HG02610 (cell line): ENCODE results near the gene MOB2.

Experiments
- ATAC-seq: cut with Tn5 transposase; IDR thresholded peaks from one replicate; pipeline ENCODE4 v1.9.1; 2021; ENCODE audit warnings: mild to moderate bottlenecking, moderate library complexity; ENCODE audit not compliant: unreplicated experiment

The MOB2 gene

GRCh38 chr11:1473786-1474185 is 12.8 kb downstream of the MOB2 start:
- ATAC-seq = no peak

DNA sequence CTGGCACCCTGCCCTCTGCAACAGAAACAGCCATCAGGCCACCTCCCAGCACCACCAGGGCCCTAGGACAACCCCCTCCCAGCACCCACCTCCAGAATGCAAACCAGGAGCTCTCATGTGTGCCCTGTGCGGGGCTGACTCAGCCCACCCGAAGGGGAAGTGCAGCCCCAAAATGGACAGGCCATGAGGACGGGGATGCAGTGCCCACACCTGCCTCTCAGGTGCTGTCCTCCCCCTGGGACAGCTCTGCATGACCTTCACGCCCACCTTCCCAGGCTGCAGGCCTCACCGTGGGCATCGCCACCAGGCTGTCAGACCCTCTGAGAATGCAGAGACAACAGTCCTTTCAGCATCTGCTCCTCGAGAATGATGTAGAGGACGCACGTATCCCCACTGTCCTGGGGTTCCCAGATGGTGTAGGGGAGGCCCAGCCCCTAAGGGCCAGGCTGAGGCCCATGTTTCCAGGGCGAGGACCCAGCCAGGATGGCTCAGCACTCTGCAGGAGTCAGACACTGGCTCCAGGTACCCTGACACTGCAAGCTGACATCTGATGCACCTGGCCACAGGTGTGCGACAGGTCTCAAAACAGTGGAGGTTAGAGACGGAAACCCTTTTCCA is 13.5 kb downstream of the MOB2 start:
- no peak for ATAC-seq

DNA sequence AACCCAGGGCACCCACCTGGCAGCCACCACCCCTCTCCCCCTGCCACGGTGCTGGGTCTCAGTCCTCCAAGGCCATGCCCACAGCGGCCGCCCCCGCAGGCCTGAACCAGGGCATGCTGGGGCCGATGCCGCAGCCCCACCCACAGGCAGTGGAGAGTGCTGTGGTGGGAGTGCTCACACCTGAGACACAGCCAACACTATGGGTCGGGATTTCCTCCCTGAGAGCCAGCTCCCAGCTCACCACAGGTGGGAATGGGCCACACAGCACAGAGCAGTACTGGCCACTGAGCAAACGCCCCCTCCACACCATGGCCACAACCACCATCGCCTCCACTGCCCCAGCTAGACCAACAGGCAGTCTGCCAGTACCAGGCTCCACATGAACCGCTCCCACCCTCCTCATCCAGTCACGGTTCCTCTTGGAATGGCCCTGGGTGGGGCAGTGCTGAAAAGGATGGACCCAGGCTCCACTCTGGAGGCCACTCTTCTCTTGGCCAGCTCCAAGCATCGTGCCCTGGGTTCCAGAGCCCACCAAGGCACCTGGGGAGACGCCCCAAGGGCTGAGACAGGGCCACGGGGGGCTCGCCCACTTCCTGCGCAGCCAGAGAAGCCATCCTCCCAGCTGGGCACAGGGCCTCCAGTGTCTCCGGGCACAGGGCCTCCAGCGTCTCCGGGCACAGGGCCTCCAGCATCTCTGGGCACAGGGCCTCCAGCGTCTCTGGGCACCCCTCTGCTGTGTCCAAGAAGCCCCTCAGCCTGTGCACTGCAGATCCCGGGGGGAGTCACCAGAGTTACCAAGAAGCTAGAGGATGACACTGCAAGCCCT is 14.2 kb downstream of the MOB2 start:
- no peak for ATAC-seq

GRCh38 chr11:1471736-1472135 is 14.8 kb downstream of the MOB2 start:
- ATAC-seq = no peak

GRCh38 chr11:1470681-1471611 is 15.6 kb downstream of the MOB2 start:
- ATAC-seq = no peak

GRCh38 chr11:1469911-1470680 is 16.5 kb downstream of the MOB2 start:
- no peak for ATAC-seq

DNA sequence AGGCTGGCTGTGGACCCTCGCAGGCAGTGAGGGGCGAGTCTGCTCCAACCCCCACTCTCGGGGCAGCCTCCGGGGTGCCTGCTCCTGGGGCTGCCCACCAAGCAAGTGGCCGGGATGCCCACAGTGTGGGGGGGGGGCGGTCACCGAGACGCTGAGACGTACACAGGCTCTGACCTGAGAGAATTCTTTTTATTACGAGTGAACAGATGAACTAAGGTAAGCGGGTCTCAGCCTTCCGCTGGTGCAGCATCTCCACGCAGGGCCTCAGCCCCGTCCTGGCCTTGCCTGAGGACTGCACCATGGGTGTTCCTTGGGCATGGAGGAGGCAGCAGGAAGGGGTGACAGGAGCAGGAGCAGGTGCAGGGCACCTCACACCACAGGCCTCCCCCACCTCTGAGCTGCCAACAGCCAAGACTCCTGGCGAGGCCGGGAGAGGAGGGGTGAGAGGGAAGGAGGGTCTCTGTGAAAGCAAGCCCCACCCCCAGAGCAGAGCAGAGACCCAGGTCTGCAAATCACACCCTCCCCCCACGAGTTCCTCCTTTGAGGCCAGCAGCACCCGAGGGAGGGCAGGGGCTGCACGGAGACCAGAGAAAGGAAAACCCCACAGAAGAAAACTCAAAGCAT is 17.2 kb downstream of the MOB2 start:
- no peak for ATAC-seq

DNA sequence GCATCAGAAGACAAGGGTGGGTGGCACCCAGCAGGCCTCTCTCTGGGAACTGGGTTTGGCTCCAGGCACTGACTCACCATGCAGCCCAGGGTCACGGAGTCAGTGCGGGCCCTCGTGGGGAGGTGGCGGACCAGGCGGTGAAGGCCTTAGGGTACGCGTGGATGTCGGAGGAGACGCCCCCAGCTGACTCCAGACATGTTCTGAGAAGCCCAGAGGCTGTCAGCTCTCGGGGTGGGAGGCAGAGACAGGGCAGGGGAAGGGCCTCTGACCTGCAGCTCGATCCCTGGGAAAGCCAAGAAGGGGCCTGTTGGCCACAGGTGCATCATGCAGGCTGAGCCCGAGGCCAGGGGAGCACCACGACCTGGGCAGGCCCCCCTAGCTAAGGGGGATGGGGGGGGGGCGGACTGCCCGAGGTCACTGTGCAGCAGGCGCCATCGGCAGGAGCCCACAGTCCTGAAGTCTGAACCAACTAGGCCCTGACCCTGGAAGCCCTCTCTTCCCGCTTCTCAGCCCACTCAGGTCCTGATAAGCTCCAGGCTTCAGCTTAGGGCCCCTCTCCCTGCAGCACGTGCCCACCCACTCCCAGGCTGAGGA is 18.0 kb downstream of the MOB2 start:
- ATAC-seq = no peak

DNA sequence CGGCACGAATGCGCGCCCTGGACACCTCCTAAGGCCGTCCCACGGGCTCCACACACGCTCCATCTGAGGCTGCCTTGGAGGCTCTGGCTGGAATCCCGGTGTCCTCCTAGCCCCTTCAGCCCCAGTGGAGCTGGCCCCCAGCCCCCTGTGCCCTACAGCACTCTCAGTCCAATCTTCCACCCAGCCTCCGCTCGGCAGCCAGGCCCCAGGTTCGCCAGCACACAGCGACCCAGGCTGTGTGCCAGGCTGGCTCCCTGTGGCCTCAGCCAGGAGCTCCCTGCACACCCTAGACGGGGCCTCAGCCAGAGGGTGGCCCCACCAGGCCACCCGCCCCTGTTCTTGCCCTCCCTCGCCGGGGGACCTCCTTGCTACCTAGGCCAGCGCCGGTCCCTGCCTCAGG is 18.6 kb downstream of the MOB2 start:
- no peak for ATAC-seq

DNA sequence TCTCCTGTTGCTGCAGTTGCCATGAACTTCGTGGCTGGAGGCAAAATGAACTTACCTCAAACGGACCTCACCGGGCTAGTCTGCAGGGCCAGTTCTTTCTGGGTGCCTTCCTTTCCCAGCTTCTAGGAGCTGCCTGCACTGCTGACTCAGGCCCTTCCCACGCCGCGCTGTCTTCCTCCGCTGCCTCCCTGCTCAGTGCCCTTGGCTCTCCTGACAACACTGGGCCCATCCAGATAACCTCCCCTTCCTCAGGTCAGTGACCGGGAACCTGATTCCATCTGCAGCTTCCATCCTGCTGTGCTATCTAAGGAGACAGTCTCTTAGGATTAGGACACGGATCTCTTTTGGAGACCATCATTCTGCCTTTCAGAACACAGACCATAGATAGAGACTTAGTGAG is 19.3 kb downstream of the MOB2 start:
- ATAC-seq = no peak

DNA sequence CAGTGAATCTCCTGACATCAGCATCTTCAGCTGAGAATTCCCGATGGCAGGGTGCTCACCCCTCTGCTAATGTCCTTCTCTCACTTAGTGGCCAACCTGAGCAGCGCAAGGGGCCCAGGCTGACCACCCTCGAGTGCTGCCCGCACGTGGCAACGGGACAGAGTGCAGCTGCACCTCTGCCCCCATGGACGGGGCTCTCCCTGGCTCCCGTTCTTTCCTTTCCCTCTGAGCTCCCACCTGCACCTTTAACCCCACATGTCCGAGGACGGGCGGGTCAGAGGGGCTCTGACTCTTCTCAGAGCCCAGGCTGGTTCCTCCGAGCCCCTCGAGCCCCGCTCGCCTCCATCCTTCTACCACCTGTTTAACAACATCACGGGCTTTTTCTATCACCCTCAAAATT is 19.8 kb downstream of the MOB2 start:
- ATAC-seq = no peak

DNA sequence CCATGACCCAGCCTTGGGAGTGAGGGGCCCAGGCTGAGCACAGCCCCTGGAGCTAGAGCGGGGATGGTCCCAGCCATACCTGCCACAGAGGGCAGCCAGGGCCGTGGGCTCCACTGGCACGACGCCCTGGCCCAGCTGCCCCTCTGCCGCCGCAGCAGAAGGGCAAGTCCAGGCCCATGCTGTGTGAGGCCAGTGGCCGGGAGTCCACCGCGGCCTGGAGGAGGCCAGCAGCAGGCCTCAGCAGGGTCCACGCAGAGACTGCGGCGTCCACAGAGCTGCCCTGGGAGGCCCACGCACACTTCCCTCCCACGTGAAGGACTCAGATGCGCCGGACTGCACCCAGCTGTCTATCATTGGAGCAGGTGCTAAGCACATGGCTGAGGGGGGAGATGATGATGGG is 23.5 kb downstream of the MOB2 start:
- ATAC-seq = no peak

- no peak for ATAC-seq
These were observed 23.9 kb downstream of the MOB2 start for GRCh38 chr11:1462698-1462975.

- ATAC-seq = no peak
These were observed 24.5 kb downstream of the MOB2 start for GRCh38 chr11:1461826-1462697.

DNA sequence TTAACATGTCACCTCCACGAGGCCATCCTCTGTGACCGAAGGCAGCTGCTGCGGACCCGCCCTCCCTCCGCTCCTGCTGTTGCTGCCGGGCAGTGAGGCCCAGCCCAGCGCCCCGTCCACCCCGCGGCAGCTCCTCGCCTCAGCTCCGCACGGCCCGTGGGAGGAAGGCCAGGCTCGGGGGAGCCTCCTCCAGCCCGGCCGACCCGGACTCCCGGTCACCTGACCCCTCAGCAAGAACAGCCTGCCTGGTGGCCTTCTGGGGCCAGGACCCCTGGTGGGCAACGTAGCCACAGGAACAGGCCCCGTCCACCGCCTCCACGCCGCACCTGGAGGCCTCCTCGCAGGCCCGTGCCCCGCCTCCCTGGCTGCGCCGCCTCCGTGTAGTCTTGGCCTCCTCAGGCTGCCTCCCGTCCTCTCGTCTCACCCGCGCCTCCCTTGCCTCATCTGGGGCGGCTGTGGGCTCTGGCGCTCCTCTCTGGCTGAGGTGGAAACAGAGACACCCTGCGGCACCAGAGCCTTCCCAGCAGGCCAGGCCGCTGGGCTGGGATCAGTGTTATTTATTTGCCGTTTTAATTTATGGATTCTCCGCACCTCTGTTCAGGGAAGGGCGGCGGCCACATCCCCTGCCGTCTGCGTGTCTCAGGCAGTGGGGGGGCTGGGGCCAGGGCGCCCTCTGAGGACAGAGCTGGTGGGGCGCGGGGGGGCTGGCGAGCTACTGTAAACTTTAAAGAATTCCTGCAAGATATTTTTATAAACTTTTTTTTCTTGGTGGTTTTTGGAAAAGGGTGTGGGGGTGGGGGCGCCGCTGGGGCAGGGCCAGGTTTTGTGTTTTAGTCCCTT is 25.4 kb downstream of the MOB2 start:
- ATAC-seq = no peak

- ATAC-seq = no peak
These were observed 26.1 kb downstream of the MOB2 start for GRCh38 chr11:1460396-1460985.

DNA sequence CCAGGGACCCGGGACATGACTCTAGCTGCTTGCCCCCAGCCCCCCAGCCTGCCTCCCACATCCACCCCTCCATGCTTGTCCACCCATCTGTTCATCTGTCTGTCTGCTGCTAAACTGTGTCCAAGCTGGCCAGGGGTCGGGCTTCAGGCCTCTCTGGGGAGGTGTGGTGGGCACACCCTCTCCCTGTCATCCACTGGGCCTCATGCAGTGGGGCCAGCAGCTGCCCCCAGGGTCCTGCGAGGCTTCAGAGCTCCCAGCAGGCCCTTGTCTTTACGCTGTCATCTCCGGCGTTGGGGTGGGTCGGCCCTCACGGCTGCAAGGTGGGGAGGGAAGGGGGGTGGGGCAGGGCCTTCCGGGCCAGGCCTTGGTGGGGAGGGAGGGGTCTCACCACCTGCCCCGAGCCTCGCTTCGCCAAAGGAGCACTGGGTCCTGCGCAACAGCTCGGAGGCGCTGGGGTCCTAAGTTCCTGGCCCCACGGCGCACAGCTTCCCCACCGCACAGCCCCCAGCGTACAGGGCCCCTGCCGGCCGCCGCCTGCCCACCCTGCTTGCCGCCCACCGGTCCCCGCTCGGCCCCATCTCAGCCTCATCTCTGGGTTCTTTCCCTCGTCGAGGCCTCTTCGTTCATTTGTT is 26.7 kb downstream of the MOB2 start:
- ATAC-seq = no peak

DNA sequence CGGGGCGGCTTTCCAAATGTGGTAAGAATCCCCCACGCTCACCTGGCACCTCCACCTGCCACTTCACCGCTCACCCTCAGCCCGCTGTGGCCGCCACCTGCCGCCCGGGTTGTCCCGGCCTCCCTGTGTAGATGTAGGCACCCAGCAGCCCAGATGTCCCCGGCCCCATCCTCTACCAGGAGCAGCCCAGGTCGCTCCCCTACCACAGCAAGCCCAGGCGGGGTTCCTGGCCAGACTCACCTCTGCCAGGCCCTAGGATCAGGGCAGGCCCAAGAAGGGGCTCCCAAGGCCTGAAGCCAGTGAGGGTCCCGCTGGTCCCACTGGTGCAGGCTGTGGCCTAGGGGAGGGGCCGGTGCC is 27.4 kb downstream of the MOB2 start:
- ATAC-seq = no peak
